ENCODE data around the gene PALLD.

DNA sequence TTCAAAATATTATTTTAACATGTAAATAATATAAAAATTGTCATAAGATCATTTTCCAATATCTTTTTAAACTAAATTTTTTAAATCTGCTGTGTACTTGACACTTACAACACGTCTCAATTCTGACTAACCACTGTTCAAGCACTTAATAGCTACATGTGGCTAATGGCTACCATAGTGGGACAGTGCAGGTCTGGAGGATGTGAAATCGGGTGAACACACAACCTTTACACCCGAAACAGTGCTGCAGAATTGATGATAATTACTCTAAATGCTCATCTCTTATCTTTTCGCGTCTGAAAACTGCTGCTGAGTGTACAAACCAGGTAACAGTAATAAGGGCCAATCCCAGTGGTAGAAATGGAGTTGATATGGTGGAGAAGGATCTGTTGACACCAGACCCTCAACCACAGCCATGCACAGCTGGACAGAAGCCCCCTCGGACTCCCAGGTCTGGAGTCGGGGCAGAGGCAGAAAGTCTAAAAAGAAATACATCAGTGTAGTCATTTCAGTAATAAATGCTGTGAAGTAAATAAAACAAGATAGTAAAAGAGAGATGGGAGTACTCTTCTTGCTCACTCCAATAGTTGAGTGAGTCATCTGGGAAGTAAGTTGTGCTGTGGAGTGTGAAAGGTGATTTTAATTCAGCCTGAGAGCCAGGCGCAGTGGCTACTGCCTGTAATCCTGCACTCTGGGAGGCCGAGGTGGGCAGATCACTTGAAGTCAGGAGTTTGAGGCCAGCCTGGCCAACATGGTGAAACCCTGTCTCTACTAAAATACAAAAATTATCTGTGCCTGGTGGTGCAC lies 363.2 kb downstream of the PALLD start:
- TF ChIP-seq CTCF (IDR thresholded peaks at IDR 0.05) (no peak), POLR2A (IDR thresholded peaks at IDR 0.05) (no peak)
